Hepatocyte (in vitro differentiated cells): ENCODE results near the gene CDH22.

Experiments used
- EZH2 ChIP-seq: fragments of 200-600 bp; sonication (generic); IDR thresholded peaks from 2 replicates; pipeline ENCODE4 v1.6.1; 2016; ENCODE audit warnings: antibody characterized with exemption, mild to moderate bottlenecking, borderline replicate concordance
- TF ChIP-seq, protein P1 (sequence below): fragments of 200-600 bp; sonication (generic); IDR thresholded peaks from 2 replicates; pipeline ENCODE4 v1.5.1; 2016; ENCODE audit warnings: antibody characterized with exemption, mild to moderate bottlenecking; ENCODE audit not compliant: poor library complexity

DNA sequence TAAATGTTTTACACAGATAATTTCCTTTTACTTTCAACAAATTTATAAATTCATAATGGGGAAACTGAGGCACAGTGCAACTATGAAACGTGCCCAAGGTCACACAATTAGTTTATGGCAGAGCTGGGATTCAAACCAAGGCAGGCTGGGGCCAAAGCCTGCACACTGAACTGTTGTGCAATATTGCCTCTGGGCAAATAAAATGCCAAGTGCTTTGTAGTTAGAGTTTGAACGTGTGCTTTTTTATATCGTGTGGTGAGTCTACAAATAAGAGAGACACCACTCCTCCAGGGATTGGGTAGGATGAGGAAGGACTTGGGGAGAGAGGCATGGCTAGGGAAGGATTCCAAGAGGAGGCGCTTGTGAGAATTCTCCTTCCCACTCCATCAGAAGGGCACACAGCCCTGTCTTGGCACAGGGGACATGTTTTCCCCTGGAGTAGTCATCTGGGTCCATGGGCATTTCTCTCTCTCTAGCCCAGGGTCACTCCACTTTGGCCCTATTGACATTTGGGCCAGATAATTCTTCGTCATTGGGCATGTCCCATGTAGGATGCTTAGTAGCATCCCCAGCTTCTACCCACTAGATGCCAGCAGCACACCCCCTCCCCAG lies 2.8 kb upstream of the CDH22 start:
- TF ChIP-seq, protein P1, sequence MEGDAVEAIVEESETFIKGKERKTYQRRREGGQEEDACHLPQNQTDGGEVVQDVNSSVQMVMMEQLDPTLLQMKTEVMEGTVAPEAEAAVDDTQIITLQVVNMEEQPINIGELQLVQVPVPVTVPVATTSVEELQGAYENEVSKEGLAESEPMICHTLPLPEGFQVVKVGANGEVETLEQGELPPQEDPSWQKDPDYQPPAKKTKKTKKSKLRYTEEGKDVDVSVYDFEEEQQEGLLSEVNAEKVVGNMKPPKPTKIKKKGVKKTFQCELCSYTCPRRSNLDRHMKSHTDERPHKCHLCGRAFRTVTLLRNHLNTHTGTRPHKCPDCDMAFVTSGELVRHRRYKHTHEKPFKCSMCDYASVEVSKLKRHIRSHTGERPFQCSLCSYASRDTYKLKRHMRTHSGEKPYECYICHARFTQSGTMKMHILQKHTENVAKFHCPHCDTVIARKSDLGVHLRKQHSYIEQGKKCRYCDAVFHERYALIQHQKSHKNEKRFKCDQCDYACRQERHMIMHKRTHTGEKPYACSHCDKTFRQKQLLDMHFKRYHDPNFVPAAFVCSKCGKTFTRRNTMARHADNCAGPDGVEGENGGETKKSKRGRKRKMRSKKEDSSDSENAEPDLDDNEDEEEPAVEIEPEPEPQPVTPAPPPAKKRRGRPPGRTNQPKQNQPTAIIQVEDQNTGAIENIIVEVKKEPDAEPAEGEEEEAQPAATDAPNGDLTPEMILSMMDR = no peak
- no peak for TF ChIP-seq EZH2
